IMR-90 (cell line): ENCODE results near the gene PPAN. TPM values are rescaled to one million over a fixed set of nuclear protein-coding genes. Genes with fewer than 3 reads are reported as not detected.

Experiments
- ATAC-seq: fragments of 200-7000 bp; cut with Tn5 transposase; 2 replicates; pipeline ENCODE4 v1.9.1; 2020; ENCODE audit warnings: low read depth, mild to moderate bottlenecking, moderate library complexity
- BruUV-seq: library from RNA; stranded (reverse); fragments of 400-500 nt; replicated peaks from 2 replicates; lab custom pipeline; 2021; lab: Mats Ljungman, UMichigan
- CTCF ChIA-PET: fragments of 300-600 bp; formaldehyde crosslinking; extraction: SDS; loops from one replicate; lab custom pipeline; 2021; ENCODE audit warnings: antibody characterized with exemption; lab: Yijun Ruan, JAX
- POLR2A ChIA-PET: fragments of 300-600 bp; sonication (Branson Sonifier 250); formaldehyde crosslinking; loops from one replicate; lab custom pipeline; 2022; ENCODE audit warnings: antibody characterized with exemption; ENCODE audit not compliant: unreplicated experiment; lab: Charles Lee
- DNase-seq: peaks from one replicate; pipeline ENCODE4 v3.0.0; 2013
- H2AFZ ChIP-seq: replicated peaks from 2 replicates; pipeline ENCODE3; 2013; ENCODE audit warnings: low read length, mild to moderate bottlenecking; ENCODE audit not compliant: poor library complexity
- H2AK5ac ChIP-seq: 2 replicates; pipeline ENCODE4 v1.6.1; 2013; ENCODE audit warnings: low read depth, low read length, inconsistent platforms
- H2AK9ac ChIP-seq: replicated peaks from 2 replicates; pipeline ENCODE3; 2013; ENCODE audit warnings: mild to moderate bottlenecking, low read depth, low read length, moderate library complexity; ENCODE audit not compliant: poor library complexity
- H2BK120ac ChIP-seq: 2 replicates; pipeline ENCODE4 v1.6.1; 2013; ENCODE audit warnings: low read depth, low read length, inconsistent platforms
- H2BK15ac ChIP-seq: 3 replicates; pipeline ENCODE4 v1.6.1; 2013; ENCODE audit warnings: low read depth, low read length, inconsistent platforms
- H2BK20ac ChIP-seq: 2 replicates; pipeline ENCODE4 v1.6.1; 2013; ENCODE audit warnings: low read depth, mild to moderate bottlenecking, inconsistent platforms, low read length, moderate library complexity
- H2BK5ac ChIP-seq: 2 replicates; pipeline ENCODE4 v1.6.1; 2013; ENCODE audit warnings: mild to moderate bottlenecking, low read depth, low read length, inconsistent platforms; ENCODE audit not compliant: poor library complexity, severe bottlenecking
- H3K14ac ChIP-seq: replicated peaks from 2 replicates; pipeline ENCODE4 v1.6.1; 2013; ENCODE audit warnings: low read depth, low read length, inconsistent platforms
- H3K18ac ChIP-seq: 2 replicates; pipeline ENCODE4 v1.6.1; 2013; ENCODE audit warnings: low read depth, low read length, control low read depth
- H3K23ac ChIP-seq: 2 replicates; pipeline ENCODE4 v1.6.1; 2013; ENCODE audit warnings: low read depth, low read length, inconsistent platforms
- H3K27ac ChIP-seq: 2 replicates; pipeline ENCODE4 v1.5.1; 2013; ENCODE audit warnings: mild to moderate bottlenecking, control low read depth, low read length; ENCODE audit not compliant: insufficient read depth
- H3K27me3 ChIP-seq: 2 replicates; pipeline ENCODE4 v1.6.1; 2013; ENCODE audit warnings: low read length; ENCODE audit not compliant: control insufficient read depth, insufficient read depth
- H3K36me3 ChIP-seq: 2 replicates; pipeline ENCODE4 v1.6.1; 2013; ENCODE audit warnings: low read length, mixed read lengths; ENCODE audit not compliant: control insufficient read depth, insufficient read depth
- H3K4ac ChIP-seq: 2 replicates; pipeline ENCODE4 v1.6.1; 2013; ENCODE audit warnings: low read depth, low read length, inconsistent platforms
- H3K4me1 ChIP-seq: 2 replicates; pipeline ENCODE4 v1.6.1; 2013; ENCODE audit warnings: low read length, mixed read lengths; ENCODE audit not compliant: control insufficient read depth, insufficient read depth
- H3K4me2 ChIP-seq: 2 replicates; pipeline ENCODE4 v1.6.1; 2013; ENCODE audit warnings: low read depth, mild to moderate bottlenecking, control low read depth, low read length, moderate library complexity
- H3K4me3 ChIP-seq: 2 replicates; pipeline ENCODE4 v1.5.1; 2013; ENCODE audit warnings: low read depth, mild to moderate bottlenecking, control low read depth, low read length, moderate library complexity; ENCODE audit not compliant: insufficient read depth
- H3K56ac ChIP-seq: 2 replicates; pipeline ENCODE4 v1.6.1; 2013; ENCODE audit warnings: low read length, inconsistent platforms; ENCODE audit not compliant: insufficient read depth; ENCODE audit errors: extremely low read depth
- H3K79me1 ChIP-seq, 2 experiments: 2 replicates each; pipeline ENCODE4 v1.6.1; 2013; ENCODE audit warnings: low read length in 2 of 2, inconsistent platforms in 1 of 2, low read depth in 1 of 2
- H3K9ac ChIP-seq: 2 replicates; pipeline ENCODE4 v1.6.1; 2013; ENCODE audit warnings: low read depth, low read length, control low read depth
- H3K9me1 ChIP-seq: 2 replicates; pipeline ENCODE4 v1.6.1; 2013; ENCODE audit warnings: low read length, inconsistent platforms; ENCODE audit not compliant: insufficient read depth
- H3K9me3 ChIP-seq: 2 replicates; pipeline ENCODE4 v1.6.1; 2013; ENCODE audit warnings: low read length; ENCODE audit not compliant: control insufficient read depth, insufficient read depth
- H4K20me1 ChIP-seq: 2 replicates; pipeline ENCODE4 v1.6.1; 2013; ENCODE audit warnings: low read length, inconsistent platforms; ENCODE audit not compliant: insufficient read depth
- H4K5ac ChIP-seq: 2 replicates; pipeline ENCODE4 v1.6.1; 2013; ENCODE audit warnings: mild to moderate bottlenecking, low read depth, low read length, control low read depth
- H4K8ac ChIP-seq, 2 experiments: 2 replicates each; pipeline ENCODE4 v1.6.1; 2013; ENCODE audit warnings: low read depth in 2 of 2, low read length in 2 of 2, control low read depth in 1 of 2, inconsistent platforms in 1 of 2
- H4K91ac ChIP-seq: 2 replicates; pipeline ENCODE4 v1.6.1; 2013; ENCODE audit warnings: low read depth, low read length, inconsistent platforms; ENCODE audit not compliant: insufficient read depth
- CEBPB ChIP-seq: IDR thresholded peaks from 2 replicates; pipeline ENCODE4 v1.6.1; 2012; ENCODE audit warnings: low read depth, low read length, improper control_type of control experiment
- CTCF ChIP-seq: conservative IDR thresholded peaks from 2 replicates; pipeline ENCODE4 v1.5.1; 2012; ENCODE audit warnings: mild to moderate bottlenecking, low read depth, low read length, improper control_type of control experiment
- FOS ChIP-seq: fragments of 150-350 bp; IDR thresholded peaks from 2 replicates; pipeline ENCODE4 v1.6.1; 2016; ENCODE audit warnings: low read depth, low read length
- MAZ ChIP-seq: IDR thresholded peaks from 2 replicates; pipeline ENCODE4 v1.6.1; 2012; ENCODE audit warnings: low read depth, mild to moderate bottlenecking, low read length, improper control_type of control experiment, moderate library complexity, borderline replicate concordance
- NFE2L2 ChIP-seq: fragments of 150-350 bp; IDR thresholded peaks from 2 replicates; pipeline ENCODE4 v1.6.1; 2016; ENCODE audit warnings: low read depth, mild to moderate bottlenecking, low read length
- POLR2A ChIP-seq: IDR thresholded peaks from 2 replicates; pipeline ENCODE4 v1.6.1; 2012; ENCODE audit warnings: mild to moderate bottlenecking, low read depth, low read length
- RFX5 ChIP-seq: IDR thresholded peaks from 2 replicates; pipeline ENCODE4 v1.8.0; 2012; ENCODE audit warnings: low read depth, mild to moderate bottlenecking, low read length, moderate library complexity
- SMC3 ChIP-seq: fragments of 150-350 bp; IDR thresholded peaks from 2 replicates; pipeline ENCODE4 v1.6.1; 2016; ENCODE audit warnings: low read depth, mild to moderate bottlenecking, antibody characterized with exemption, low read length, moderate library complexity
- WGBS, 2 experiments: methylation state at CpG; one replicate each; pipeline versions ENCODE4 v1.1.5 to v1.1.7; 2013; ENCODE audit warnings: missing lambda C conversion rate in 2 of 2; ENCODE audit not compliant: insufficient read length in 1 of 2; ENCODE audit errors: extremely low coverage in 2 of 2; 5-methylcytosine and 5-hydroxymethylcytosine counted together
- dilution Hi-C: fragments of 300-500 bp; cut with HindIII; formaldehyde crosslinking; loops from one replicate; pipeline ENCODE4 v1.14.3; 2018; ENCODE audit warnings: low sequenced_read_pairs; ENCODE audit not compliant: unreplicated experiment
- in situ Hi-C: fragments of 300-500 bp; cut with MboI; formaldehyde crosslinking; loops from 3 replicates; pipeline ENCODE4 v1.14.3; 2019; ENCODE audit warnings: low sequenced_read_pairs, inconsistent platforms, mixed read lengths
- intact Hi-C: fragments of 100-400 bp; cut with micrococcal nuclease; formaldehyde crosslinking; loops from 2 replicates; pipeline ENCODE4 v1.10.0; 2022
- polyA plus RNA-seq, 3 experiments: library from polyadenylated mRNA; depleted of rRNA; stranded (reverse); fragments of >200 nt; gene quantifications; 2 replicates each; pipeline ENCODE4 v1.2.3, GENCODE V29; 2012; ENCODE audit warnings: low replicate concordance in 1 of 3
- total RNA-seq: library from RNA; depleted of rRNA; stranded (reverse); fragments of >200 nt; gene quantifications from 2 replicates; pipeline ENCODE4 v1.2.3, GENCODE V29; 2012

The PPAN gene
- total and polyA plus RNA-seq, 2 of the 4 experiments (the other 2 are of a cell fraction): 24.0 to 41.6 TPM

DNA sequence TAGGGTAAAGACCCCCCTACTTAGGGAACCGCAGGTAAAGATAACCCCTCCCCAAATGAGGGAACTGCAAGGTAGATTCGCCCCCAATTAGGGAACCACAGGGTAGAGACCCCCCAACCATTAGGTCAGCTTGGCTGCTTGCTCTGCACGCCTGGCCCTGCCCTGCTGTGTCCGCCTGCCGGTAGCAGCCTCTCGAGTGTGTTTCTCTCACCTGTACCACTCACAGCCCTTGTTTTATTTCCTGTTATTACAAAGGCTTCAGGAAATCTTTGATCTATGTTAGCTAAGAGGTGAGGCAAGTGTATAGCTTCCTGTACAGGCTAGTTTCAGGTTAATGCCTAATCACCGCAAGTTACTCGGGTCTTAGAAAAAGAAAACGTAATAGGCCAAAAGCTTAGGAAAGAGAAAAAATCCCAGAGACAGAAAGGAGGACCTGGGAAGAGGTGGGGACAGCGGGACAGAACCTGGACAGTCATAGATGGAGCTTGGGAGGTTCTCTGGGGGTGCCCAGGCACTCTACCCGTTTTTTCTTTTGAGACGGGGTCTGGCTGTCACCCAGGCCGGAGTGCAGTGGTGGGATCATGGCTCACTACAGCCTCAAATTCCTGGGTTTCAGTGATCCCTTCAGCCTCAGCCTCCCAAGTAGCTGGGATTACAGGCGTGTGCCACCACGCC lies 36.7 kb downstream of the PPAN start:
- Histone ChIP-seq H2BK120ac (no peak overlapping the region), H2BK20ac (no peak overlapping the region), H3K27me3 (no peaks in the 10 kb centered on the region), H3K9me3 (no peaks in the 10 kb centered on the region), H3K18ac (no peak overlapping the region), H2BK5ac (no peak overlapping the region), H3K9me1 (no peaks in the 10 kb centered on the region), H3K36me3 (peaks cover 80% of the 10 kb centered on the region), H3K4me2 (no peak overlapping the region), H3K27ac (no peak overlapping the region), H3K79me1 (peaks cover 10 to 20% of the 10 kb centered on the region in 2 experiments; a peak in 3 of 4 replicates), H4K91ac (no peak overlapping the region), H3K4ac (no peak overlapping the region), H2AK9ac (no peak overlapping the region), H4K20me1 (peaks cover 4% of the 10 kb centered on the region; the same call in 1 of the 2 replicates), H3K4me1 (no peaks in the 10 kb centered on the region), H3K23ac (no peak overlapping the region), H4K5ac (no peak overlapping the region), H2AK5ac (no peak overlapping the region), H2BK15ac (no peak overlapping the region), H3K56ac (no peak overlapping the region), H3K4me3 (no peak overlapping the region), H2AFZ (no peak overlapping the region), H3K9ac (no peak overlapping the region), H3K14ac (no peak overlapping the region), H4K8ac (no peak overlapping the region)
- ATAC-seq (no peak), DNase-seq (no peak)
- dilution Hi-C loops: no loop called here
- TF ChIP-seq CTCF (no peak), MAZ (no peak), NFE2L2 (no peak), POLR2A (no peak), RFX5 (no peak), FOS (no peak), CEBPB (no peak), SMC3 (no peak)
- in situ Hi-C loops: no loop called here
- 97% methylated on average over 6 of the region's 15 CpGs; no CpG with 5 or more reads in 1 of the 2 experiments for WGBS, 2 experiments
- CTCF ChIA-PET: interaction anchor here (0.6 kb wide), 1 partner anchor 26 kb away, joined by 3 read pairs; no protein-coding TSS in a partner anchor
- no TSS peak for BruUV-seq
- POLR2A ChIA-PET: no interaction called here
- intact Hi-C loops: no loop called here
